OCI-LY7 (cell line): ENCODE measurements around the gene MIA3. TPM values are rescaled to one million over a fixed set of nuclear protein-coding genes. Genes with fewer than 3 reads are reported as not detected.
A peak's percentile ranks its signal among the peaks of the same experiment; 100 is the strongest.

ENCODE experiments used
- BruUV-seq: library from RNA; stranded (reverse); fragments of 400-500 nt; replicated peaks from 2 replicates; lab custom pipeline; 2021; lab: Mats Ljungman, UMichigan
- CTCF ChIA-PET: fragments of 300-600 bp; sonication (Branson Sonifier 250); formaldehyde crosslinking; loops from one replicate; lab custom pipeline; 2022; ENCODE audit warnings: antibody characterized with exemption; ENCODE audit not compliant: unreplicated experiment; lab: Charles Lee
- POLR2A ChIA-PET: fragments of 300-600 bp; sonication (Branson Sonifier 250); formaldehyde crosslinking; loops from one replicate; lab custom pipeline; 2022; ENCODE audit warnings: antibody characterized with exemption; lab: Charles Lee
- DNase-seq: peaks from one replicate; pipeline ENCODE4 v3.0.0-alpha.2; 2015; ENCODE audit warnings: low spot score
- H2AFZ ChIP-seq: fragments of 200-600 bp; sonication (generic), shearing (Covaris generic); 2 replicates; pipeline ENCODE4 v1.6.1; 2014; ENCODE audit warnings: mild to moderate bottlenecking, antibody characterized with exemption, low read length, moderate library complexity
- H3K27ac ChIP-seq: fragments of 200-600 bp; sonication (generic); 2 replicates; pipeline ENCODE4 v1.5.1; 2014; ENCODE audit warnings: mixed run types, low read depth, mild to moderate bottlenecking, moderate library complexity, low read length, inconsistent platforms; ENCODE audit not compliant: poor library complexity, severe bottlenecking
- H3K36me3 ChIP-seq: fragments of 200-600 bp; sonication (generic); 2 replicates; pipeline ENCODE4 v1.6.1; 2014; ENCODE audit warnings: mild to moderate bottlenecking, antibody characterized with exemption, low read length, moderate library complexity, mixed read lengths; ENCODE audit not compliant: insufficient read depth
- H3K4me1 ChIP-seq: fragments of 200-600 bp; sonication (generic); 2 replicates; pipeline ENCODE4 v1.5.1; 2014; ENCODE audit warnings: mild to moderate bottlenecking, low read length; ENCODE audit not compliant: insufficient read depth, poor library complexity, severe bottlenecking
- H3K4me2 ChIP-seq: fragments of 200-600 bp; sonication (generic); 2 replicates; pipeline ENCODE4 v1.6.1; 2014; ENCODE audit warnings: mild to moderate bottlenecking, low read length
- H3K4me3 ChIP-seq: fragments of 200-600 bp; sonication (generic); 2 replicates; pipeline ENCODE4 v1.5.1; 2014; ENCODE audit warnings: mild to moderate bottlenecking, low read depth, low read length; ENCODE audit not compliant: poor library complexity, severe bottlenecking
- H3K79me2 ChIP-seq: fragments of 200-600 bp; sonication (generic); 2 replicates; pipeline ENCODE4 v1.6.1; 2016; ENCODE audit warnings: low read depth, mild to moderate bottlenecking, low read length, moderate library complexity, mixed read lengths; ENCODE audit not compliant: insufficient read depth
- H3K9me2 ChIP-seq: fragments of 200-600 bp; sonication (generic); 2 replicates; pipeline ENCODE4 v1.6.1; 2016; ENCODE audit warnings: mild to moderate bottlenecking, low read length, mixed read lengths; ENCODE audit not compliant: insufficient read depth
- H3K9me3 ChIP-seq: fragments of 200-600 bp; sonication (generic); 2 replicates; pipeline ENCODE4 v1.6.1; 2014; ENCODE audit warnings: mild to moderate bottlenecking, mixed run types, low read length, mixed read lengths
- H4K20me1 ChIP-seq: fragments of 200-600 bp; sonication (generic); 2 replicates; pipeline ENCODE4 v1.6.1; 2014; ENCODE audit warnings: mild to moderate bottlenecking, antibody characterized with exemption, low read length, moderate library complexity, mixed read lengths; ENCODE audit not compliant: insufficient read depth
- CTCF ChIP-seq: fragments of 200-600 bp; sonication (generic); conservative IDR thresholded peaks from 2 replicates; pipeline ENCODE4 v1.5.1; 2014; ENCODE audit warnings: mild to moderate bottlenecking, antibody characterized with exemption, low read length, moderate library complexity, mixed read lengths
- EZH2phosphoT487 ChIP-seq: fragments of 200-600 bp; sonication (generic); IDR thresholded peaks from 2 replicates; pipeline ENCODE4 v1.6.1; 2018; ENCODE audit warnings: low read depth, borderline replicate concordance, mild to moderate bottlenecking, mixed run types, antibody characterized with exemption, low read length, moderate library complexity, mixed read lengths
- intact Hi-C: fragments of 100-400 bp; cut with micrococcal nuclease; formaldehyde crosslinking; loops from one replicate; pipeline ENCODE4 v1.10.0; 2022; ENCODE audit not compliant: unreplicated experiment
- total RNA-seq, 2 experiments: library from RNA; depleted of rRNA in 1 of 2; stranded (reverse); fragments of >200 nt in 1 of 2; shearing (Covaris generic) in 1 of 2; gene quantifications; 2 replicates each; pipeline ENCODE4 v1.2.3, GENCODE V29; 2014 to 2022

MIA3 gene
- total RNA-seq, 2 experiments from 2014 or later: 23.5 to 57.1 TPM

- Histone ChIP-seq H3K4me1 (no peaks in the 10 kb centered on the region), H4K20me1 (no peaks in the 10 kb centered on the region), H3K36me3 (peaks cover 93% of the 10 kb centered on the region), H3K79me2 (no peaks in the 10 kb centered on the region), H3K9me3 (no peaks in the 10 kb centered on the region), H3K4me3 (no peak overlapping the region), H3K9me2 (no peaks in the 10 kb centered on the region), H2AFZ (no peak overlapping the region), H3K4me2 (no peak overlapping the region), H3K27ac (no peak overlapping the region)
- CTCF ChIA-PET: no interaction called here
- BruUV-seq: no TSS peak
- POLR2A ChIA-PET: interaction anchor here (0.7 to 1.0 kb wide), 2 partner anchors 9 to 31 kb away, joined by 4 to 5 read pairs; no protein-coding TSS in a partner anchor
- no peak for DNase-seq
- intact Hi-C loops: loop anchor here (10.0 kb wide), 1 partner anchor 431 kb away; no protein-coding TSS in a partner anchor
- TF ChIP-seq EZH2phosphoT487: no peak
- no peak for TF ChIP-seq CTCF
These were observed 35.4 kb downstream of the MIA3 start for GRCh38 chr1:222653178-222653827.

GRCh38 chr1:222654849-222655248, 37.0 kb downstream of the MIA3 start:
- H3K4me2 ChIP-seq: no peak overlapping the region; the same call in 1 of the 2 replicates
- H3K27ac ChIP-seq: no peak overlapping the region
- no peaks in the 10 kb centered on the region for H3K79me2 ChIP-seq
- DNase-seq: peak; percentile 8
- H3K36me3 ChIP-seq: peaks cover 95% of the 10 kb centered on the region
- POLR2A ChIA-PET: interaction anchor here (0.6 to 1.0 kb wide), 2 partner anchors 28 to 319 kb away, joined by 3 read pairs; no protein-coding TSS in a partner anchor
- H2AFZ ChIP-seq: no peak overlapping the region
- no TSS peak for BruUV-seq
- H3K4me3 ChIP-seq: no peak overlapping the region
- H3K9me2 ChIP-seq: no peaks in the 10 kb centered on the region
- H3K9me3 ChIP-seq: no peaks in the 10 kb centered on the region
- no peaks in the 10 kb centered on the region for H4K20me1 ChIP-seq
- CTCF ChIA-PET: interaction anchor here (0.5 kb wide), 1 partner anchor 49 kb away, joined by 3 read pairs; no protein-coding TSS in a partner anchor
- no peaks in the 10 kb centered on the region for H3K4me1 ChIP-seq
- 0 out of 2 replicates have a peak, but pooled peaks have one; percentile 24 for TF ChIP-seq CTCF
- no peak for TF ChIP-seq EZH2phosphoT487
- intact Hi-C loops: loop anchor here (10.0 kb wide), 1 partner anchor 430 kb away; no protein-coding TSS in a partner anchor
